ENCODE data around the gene PTPRU. TPM values are rescaled to one million over a fixed set of nuclear protein-coding genes. Genes with fewer than 3 reads are reported as not detected.

Gene PTPRU
- total and polyA plus RNA-seq, 2 of the 8 experiments (the other 6 are each of a cell fraction or from before 2014, with no cell fraction given), result 33.8 to 41.8 TPM

DNA sequence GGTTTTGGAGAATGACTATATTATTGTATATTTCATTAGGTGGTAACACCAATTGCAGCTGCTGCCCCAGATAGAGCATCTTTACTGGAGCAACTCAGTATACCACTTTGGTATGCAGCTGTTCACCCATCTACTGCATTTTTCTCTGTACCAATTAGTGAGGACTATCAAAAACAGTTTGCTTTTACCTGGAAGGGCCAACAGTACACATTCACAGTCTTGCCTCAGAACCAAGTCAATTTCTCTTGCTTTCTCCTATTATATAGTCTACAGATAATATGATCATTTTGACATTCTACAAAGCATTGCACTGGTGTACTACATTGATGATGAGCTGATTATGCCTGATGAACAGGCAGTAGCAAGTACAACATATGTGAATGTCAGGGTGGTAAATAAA, 99.3 kb downstream of the PTPRU start (continued):
- TF ChIP-seq CTCF (IDR thresholded peaks at IDR 0.05; ENCODE audit: control extremely low read depth in 1 of 3, insufficient read depth in 1 of 3, low read depth in 1 of 3, low read length in 3 of 3), result no peak

Measured in H1 (cell line).